Hematopoietic multipotent progenitor cell treated with erythropoietin and hydrocortisone succinate and interleukin-3 and kit ligand, for 6 days (in vitro differentiated cells): Measurements from ENCODE around the gene ARMC12.
"Not testable (repeated sequence)": the region's sequence is repeated elsewhere in the genome, so short reads cannot be mapped to it uniquely, and the experiment has no call there.

Experiments
- DNase-seq: peaks from one replicate; pipeline ENCODE4 v3.0.0-alpha.2; 2015

The ARMC12 gene

GRCh38 chr6:35736982-35737412 is at the start of gene ARMC12:
Gene ARMC12, plus strand, starts transcription at chr6:35737032. Its CDS starts 77 bp downstream, at chr6:35737109.
- no peak for DNase-seq

GRCh38 chr6:35687658-35688604 is 48.9 kb upstream of the ARMC12 start:
- peak; percentile 75 for DNase-seq

- peak; percentile 99 for DNase-seq
Observed at GRCh38 chr6:35688605-35689322, 48.1 kb upstream of the ARMC12 start, which contains the start of gene FKBP5. Gene FKBP5, minus strand, starts transcription at chr6:35688915. Its CDS starts 46,091 bp downstream, at chr6:35642824.

- DNase-seq = not testable (repeated sequence)
Observed at GRCh38 chr6:35690006-35690405, 46.8 kb upstream of the ARMC12 start.

GRCh38 chr6:35690484-35690883 is 46.3 kb upstream of the ARMC12 start:
- DNase-seq = no peak

GRCh38 chr6:35691027-35691824 is 45.6 kb upstream of the ARMC12 start:
- DNase-seq = peak; percentile 67

GRCh38 chr6:35694462-35694861 is 42.4 kb upstream of the ARMC12 start:
- no peak for DNase-seq

GRCh38 chr6:35698430-35698829 is 38.4 kb upstream of the ARMC12 start:
- DNase-seq = not testable (repeated sequence)

GRCh38 chr6:35698858-35699257 is 38.0 kb upstream of the ARMC12 start:
- DNase-seq = no peak

GRCh38 chr6:35703554-35703953 is 33.3 kb upstream of the ARMC12 start:
- DNase-seq = no peak

- DNase-seq = peak; percentile 68
Observed at GRCh38 chr6:35706468-35706867, 30.4 kb upstream of the ARMC12 start.

- no peak for DNase-seq
Observed at GRCh38 chr6:35707714-35708407, 29.0 kb upstream of the ARMC12 start.

GRCh38 chr6:35708585-35708984 is 28.2 kb upstream of the ARMC12 start:
- no peak for DNase-seq

GRCh38 chr6:35710241-35710847 is 26.5 kb upstream of the ARMC12 start:
- DNase-seq = no peak

- DNase-seq = no peak
Observed at GRCh38 chr6:35711731-35712130, 25.1 kb upstream of the ARMC12 start.

GRCh38 chr6:35713006-35713767 is 23.6 kb upstream of the ARMC12 start:
- DNase-seq = peak; percentile 51

GRCh38 chr6:35716798-35717197 is 20.0 kb upstream of the ARMC12 start:
- DNase-seq = no peak

GRCh38 chr6:35717449-35718374 is 19.1 kb upstream of the ARMC12 start:
- DNase-seq = no peak

GRCh38 chr6:35718375-35718736 is 18.5 kb upstream of the ARMC12 start:
- DNase-seq = no peak

- peak; percentile 54 for DNase-seq
Observed at GRCh38 chr6:35718911-35719381, 17.9 kb upstream of the ARMC12 start.
